Measurements from ENCODE around the gene KCNJ8.
"Not testable (repeated sequence)": the region's sequence is repeated elsewhere in the genome, so short reads cannot be mapped to it uniquely, and the experiment has no call there.

Gene KCNJ8
- total RNA-seq = 0 to 0.13 reads per million in 2 donors

DNA sequence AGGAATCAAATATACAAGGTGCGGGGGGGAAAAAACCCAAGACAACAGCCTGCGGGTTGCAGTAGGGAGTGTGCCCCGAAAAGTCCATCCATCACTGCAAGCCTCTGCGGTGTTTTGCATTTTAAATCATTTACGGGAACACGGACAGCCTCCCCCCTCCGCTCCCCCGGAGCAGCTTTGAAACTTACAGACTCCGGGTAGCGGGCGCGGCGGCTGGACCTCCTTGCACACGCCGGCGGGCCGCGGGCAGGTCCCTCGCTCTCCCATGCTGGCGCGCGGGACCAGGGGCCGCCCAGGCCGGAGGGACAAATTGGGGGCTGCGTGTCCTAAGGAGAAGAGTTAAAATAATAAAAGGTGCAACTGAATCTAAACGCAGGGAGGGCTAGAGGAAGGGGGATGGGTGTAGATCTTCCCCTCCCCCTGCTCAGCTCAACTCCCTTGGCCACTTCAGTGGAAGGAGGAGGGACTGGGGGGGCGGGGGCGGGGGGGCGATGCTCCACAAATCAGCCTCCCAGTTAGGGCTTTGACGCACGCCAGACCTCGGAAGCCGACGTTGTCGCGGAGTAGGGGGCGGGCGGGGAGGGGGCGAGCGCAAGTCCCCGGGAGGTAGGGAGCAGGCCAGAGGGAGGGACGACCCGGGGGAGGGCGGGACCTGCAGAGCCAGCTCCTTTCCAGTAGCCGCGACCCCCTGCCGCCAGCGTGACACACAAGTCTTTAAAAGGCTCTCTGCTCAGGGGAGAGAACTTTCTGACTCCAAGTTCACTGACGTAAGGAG, at the start of gene KCNJ8:
KCNJ8 (minus strand) TSS at position 349 of the 775 bp plus-strand sequence. CDS start 1,090 bp downstream, outside the sequence.
- no peak for DNase-seq

DNA sequence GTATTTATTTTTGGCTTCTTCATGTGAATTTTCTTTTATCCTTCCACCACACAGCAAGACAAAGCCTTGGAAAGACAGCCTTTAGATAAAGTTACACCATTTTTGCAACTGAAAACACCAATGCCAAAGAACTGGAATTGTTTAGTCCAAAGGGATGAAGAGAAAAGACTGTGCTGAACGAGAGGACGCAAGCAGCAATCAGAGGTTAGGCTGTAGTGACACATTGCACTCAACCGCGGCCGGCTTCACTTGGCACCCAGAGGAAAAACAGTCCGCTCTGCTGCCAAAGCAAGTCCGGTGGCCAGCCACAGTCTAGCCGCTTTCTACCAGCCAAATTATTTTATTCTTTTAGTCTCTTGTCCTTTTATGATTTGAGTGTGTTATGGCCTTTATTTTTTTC, 49.1 kb upstream of the KCNJ8 start:
- no peak for DNase-seq

DNA sequence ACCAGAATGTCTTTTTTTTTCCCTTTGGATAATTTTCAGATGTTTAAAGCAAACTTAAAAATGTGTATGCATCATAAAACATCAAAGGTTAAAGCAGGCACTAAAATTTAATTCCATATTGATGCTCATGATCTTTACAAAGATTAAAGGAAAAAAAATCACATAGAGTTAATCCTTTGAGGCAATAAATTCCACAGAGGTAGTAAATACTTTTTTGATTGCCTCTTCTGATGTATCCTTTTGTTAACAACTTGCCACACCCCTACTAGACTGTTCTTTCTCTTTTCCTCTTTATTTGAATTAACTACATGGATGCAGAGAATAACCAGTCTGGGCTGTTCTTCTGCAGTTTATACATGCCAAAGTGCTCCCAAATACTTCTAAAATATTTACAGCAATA, 45.2 kb upstream of the KCNJ8 start:
- DNase-seq = no peak

DNA sequence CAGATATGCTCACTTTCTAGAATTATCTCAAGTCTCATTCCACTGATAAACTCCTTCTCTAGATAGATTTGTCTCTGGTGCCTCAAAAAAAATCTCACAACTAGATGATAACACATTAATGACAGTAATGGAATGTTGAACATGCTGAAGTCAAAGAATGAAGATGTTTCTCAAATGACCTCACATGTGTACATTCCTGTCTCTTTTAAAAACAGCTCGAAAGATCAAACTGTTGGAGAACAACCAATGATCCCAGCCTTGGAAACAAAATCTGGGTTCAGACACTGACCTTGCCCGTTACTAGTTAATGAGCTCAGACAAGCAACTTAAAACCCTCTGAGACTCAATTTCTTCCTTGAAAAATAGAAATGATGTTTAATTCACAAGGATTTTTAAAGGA, 44.7 kb upstream of the KCNJ8 start:
- no peak for DNase-seq

DNA sequence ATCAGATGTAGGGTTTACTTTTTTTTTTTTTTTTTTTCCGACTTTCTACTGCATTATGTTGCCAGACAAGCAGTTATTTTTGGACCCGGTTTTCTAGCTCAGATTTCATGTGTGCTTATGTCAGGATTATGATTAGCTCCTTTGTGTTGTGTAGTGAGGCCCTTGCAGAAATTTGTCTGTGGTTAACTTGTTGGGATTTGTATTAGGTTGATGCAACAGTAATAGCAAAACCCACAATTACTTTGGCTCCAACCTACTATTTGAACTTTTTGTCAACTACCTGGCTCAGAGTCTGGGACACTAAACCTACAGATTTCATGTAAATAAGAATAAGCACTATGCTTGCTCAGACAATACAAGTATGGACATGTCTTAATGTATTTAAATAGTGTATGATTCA, 44.1 kb upstream of the KCNJ8 start:
- no peak for DNase-seq

DNA sequence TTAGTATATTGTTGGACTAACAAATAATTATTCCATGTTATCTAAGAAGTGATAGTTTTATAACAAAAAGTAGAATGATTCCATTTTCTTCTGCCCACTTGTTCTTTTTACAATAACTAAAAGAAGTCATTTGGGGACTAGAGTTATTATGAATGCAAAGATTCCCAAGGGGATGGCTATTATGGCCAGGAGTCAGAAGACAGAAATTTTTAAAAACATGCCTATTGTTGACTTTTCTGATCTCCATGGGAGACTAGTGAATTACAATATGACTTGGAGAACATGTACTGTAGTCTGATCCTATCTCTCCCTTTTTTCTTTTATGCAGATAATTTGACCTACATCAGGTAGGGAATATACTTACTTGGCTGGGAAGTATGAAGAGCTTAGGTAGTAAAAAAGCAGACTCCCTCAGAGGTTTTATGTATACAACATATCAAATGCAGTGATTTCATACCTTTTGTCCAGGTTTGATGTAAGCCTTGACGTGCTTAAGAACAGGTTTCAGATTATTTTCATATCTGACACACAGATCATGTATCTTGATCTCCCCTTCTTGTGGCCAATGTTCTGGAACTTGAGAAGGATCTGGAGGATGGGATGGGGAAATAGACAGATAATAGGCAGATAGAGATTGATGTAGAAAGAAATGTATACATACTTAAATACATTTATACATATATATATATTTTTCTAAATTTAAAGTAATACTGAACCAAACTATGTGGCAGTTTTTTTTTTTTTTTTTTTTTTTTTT, 41.0 kb upstream of the KCNJ8 start:
- no peak for DNase-seq

DNA sequence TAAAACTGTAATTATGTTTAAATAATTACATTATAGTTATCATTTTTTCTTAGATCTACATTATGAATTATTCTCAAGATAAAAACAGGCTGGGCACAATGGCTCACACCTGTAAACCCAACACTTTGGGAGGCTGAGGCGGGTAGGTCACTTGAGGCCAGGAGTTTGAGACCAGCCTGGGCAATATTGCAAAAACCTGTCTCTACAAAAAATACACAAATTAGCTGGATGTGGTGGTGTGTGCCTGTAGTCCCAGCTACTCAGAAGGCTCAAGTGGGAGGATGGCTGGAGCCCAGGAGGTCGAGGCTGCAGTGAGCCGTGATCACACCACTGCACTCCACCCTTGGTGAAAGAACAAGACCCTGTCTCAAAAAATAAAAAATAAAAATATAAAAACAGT, 40.3 kb upstream of the KCNJ8 start:
- DNase-seq = no peak

DNA sequence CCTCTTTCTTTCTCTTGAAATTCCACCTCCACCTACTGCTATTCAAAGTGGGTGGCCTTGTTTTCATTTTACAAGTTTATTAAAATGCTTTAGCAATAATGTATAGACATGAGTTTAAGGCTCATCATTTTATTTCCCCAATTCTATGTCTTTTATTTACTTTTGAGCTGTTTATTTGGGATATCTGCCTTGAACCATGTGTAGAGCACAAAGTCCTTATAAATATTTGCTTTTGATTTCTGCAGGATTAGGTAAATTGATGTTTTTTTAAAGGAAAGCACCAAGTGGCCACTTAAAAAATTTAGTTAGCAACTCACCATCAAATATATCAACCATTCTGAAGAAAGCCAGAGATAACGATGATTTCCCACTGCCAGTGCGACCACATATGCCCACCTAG, 39.8 kb upstream of the KCNJ8 start:
- DNase-seq = no peak

DNA sequence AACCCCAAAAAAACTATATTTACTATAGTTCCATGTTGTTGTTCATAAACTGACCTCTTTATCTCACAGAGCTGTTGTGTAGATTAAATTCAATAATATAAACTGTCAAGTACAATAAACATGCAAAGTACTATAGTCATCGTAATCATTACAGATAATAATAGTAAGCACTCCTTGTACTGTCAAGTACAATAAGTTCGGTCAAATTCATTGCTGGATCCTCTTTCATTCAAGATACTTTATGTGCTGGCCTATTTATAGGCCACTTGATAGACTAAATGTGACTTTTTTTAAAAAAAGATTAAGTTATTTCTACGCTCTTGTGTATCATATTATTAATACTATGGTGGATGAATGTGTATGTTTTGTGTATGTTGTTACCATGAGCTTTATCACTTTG, 39.2 kb upstream of the KCNJ8 start:
- no peak for DNase-seq

DNA sequence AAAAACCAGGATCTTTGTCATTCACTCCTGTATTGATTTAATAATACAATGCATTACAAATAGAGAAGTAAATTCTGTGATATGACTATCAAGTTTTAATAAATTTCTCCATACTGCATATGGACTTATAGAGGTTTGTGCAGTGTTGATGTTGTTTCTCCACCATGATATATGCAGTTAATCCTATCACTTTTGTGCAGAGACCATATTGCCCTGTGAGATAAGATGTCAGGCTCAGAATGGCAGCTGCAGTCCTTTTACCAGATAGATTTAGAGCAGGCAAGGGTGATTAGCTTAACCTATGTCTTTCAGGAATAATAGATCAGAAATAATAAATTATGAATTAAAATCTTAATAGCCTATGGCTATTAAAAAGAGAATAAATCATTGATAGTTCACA, 38.6 kb upstream of the KCNJ8 start:
- DNase-seq = no peak

DNA sequence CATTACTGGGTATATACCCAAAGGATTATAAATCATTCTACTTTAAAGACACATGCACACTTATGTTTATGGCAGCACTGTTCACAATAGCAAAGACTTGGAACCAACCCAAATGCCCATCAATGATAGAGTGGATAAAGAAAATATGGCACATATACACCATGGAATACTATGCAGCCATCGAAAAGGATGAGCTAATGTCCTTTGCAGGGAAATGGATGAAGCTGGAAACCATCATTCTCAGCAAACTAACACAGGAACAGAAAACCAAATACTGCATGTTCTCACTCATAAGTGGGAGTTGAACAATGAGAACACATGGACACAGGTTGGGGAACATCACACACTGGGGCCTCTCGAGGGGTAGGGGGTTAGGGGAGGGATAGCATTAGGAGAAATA, 37.8 kb upstream of the KCNJ8 start:
- not testable (repeated sequence) for DNase-seq

DNA sequence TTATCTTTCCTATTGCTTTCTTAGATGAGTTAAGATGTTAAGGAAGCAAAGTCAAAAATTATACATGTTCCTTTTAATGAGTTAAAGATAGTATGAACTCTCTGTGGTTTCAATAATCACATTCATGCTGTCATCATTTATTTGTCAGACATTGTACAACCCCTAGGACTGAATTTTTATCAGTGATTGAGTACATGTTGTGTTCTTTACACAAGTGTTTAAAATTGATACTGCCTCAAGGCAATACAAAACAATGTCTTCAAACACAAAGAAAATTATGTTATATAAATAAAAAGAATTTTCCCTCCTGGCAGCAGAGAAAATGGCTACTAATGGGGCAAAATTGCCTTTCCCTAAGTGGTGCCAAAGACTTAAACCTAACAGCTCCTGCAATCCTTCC, 34.6 kb upstream of the KCNJ8 start:
- no peak for DNase-seq

DNA sequence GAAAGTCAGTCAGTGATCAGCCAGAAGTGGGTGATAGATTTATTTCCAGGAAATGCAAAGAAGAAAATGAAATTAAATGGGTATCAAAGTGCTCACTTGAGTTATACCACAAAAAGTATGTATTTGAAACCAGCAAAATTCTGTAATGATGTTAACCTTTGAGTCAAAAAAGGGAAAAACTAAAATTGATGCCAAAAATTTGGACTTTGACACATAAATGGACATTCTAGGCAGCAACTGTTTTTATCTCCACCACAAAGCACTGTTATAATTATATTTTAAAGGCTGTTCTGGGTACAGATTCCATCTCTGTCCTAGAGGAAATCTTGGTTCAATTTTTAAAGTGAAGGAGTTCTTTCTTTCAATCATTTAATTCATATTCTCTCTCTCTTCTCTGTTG, 31.7 kb upstream of the KCNJ8 start:
- DNase-seq = no peak

DNA sequence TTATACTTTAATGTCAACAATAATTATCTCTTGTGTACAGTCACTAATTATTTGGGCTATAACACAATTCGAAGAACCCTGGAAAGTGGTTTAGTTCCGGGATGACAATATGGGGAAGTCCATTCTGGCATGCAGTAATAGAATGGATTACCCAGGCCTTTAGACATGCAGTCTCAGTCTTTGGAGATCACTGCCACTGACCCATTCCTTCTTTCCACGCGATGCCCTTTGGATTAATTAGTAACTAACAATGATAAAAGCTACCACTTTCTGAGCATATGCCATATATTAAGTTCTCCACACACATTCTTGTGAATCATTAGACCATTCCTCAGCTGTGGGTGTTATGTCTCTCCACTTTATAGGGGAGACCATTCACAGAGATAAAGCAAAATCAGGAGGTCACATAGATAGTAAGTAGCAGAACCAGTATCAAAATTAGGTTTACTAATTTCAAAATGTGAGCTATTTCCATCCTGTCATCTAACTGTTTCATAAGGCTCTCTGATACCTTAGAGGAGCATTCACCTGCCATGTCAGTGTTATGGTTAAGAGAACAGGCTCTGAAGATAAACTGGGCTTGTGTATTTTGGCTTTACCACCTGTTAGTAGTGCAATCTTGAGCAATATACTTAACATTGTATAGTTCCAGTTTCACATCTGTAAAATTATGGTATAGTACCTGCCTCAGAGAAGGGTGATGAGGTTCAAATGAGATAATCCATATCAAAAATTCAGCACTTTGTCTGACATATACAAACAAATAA, 27.2 kb upstream of the KCNJ8 start:
- no peak for DNase-seq

DNA sequence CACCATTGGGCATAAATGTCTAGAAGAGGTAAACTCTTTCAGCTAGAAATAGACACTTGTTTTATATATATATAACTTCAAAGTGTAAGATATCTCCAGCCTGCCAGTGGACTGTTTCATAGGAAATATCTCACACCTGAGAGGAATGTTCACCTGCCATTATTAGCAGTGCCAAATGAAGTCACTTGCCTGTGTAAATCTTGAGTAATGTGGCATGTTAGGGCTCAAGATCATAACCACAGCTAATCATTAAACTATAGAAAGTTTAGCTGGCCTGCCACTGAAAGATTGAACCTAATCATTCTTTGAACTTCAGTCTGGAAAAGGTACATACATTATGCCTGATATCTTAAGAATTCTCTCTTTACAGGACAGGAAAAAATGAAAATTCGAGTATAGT, 25.5 kb upstream of the KCNJ8 start:
- DNase-seq = no peak

DNA sequence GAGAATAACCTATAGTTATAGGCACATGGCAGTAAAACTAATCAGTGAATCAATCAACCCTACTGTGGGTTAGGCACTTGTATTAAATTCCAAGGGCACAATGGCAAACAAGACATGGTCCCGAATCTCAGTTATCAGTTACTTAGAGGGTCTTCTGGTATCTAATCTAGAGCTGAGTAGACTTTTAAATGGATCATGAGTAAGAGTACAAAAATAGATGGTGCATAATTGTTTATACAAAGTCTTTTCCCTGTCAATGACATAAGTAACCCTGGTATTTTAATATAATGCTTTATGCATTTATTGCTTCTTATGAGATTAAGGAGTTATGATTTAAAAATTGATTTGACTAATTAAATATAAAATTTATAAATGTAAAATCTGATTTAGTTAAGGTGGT, 23.0 kb upstream of the KCNJ8 start:
- no peak for DNase-seq

DNA sequence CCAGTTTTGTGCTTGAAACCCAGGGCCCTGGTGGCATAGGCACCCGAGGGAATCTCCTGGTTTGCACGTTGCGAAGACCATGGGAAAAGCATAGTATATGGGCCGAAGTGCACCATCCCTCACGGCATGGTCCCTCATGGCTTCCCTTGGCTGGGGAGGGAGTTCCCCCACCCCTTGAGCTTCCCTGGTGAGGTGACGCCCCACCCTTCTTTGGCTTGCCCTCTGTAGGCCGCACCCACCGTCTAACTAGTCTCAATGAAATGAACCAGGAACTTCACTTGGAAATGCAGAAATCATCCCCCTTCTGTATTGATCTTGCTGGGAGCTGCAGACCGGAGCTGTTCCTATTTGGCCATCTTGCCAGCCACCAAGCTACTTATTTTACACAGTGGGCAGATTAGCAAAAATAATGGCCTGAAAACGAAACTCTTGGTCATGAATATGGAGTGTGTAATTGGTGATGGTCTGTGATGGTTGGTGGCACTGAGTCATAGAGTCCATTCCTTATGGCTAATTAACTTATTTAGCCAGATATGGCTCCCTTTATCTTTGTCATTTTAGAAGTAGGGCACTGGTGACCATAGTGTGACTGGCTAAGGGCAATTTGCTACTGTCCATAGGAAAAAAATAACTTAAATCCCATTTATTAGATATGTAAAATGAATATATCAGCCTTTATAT, 21.3 kb upstream of the KCNJ8 start:
- DNase-seq = no peak

DNA sequence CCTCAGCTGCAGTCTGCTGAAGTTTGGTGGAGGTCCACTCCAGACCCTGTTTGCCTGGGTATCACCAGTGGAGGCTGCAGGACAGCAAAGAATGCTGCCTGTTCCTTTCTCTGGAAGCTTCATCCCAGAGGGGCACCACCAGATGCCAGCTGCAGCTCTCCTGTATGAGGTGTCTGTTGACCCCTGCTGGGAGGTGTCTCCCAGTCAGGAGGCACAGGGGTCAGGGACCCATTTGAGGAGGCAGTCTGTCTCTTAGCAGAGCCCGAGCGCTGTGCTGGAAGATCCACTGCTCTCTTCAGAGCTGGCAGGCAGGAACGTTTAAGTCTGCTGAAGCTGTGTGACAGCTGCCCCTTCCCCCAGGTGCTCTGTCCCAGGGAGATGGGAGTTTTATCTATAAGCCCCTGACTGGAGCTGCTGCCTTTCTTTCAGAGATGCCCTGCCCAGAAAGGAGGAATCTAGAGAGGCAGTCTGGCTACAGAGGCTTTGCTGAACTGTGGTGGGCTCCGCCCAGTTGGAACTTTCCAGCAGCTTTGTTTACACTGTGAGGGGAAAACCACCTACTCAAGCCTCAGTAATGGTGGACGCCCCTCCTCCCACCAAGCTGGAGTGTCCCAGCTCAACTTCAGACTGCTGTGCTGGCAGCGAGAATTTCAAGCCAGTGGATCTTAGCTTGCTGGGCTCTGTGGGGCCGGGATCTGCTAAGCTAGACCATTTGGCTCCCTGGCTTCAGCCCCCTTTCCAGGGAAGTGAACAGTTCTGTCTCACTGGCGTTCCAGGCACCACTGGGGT, 20.5 kb upstream of the KCNJ8 start:
- DNase-seq = not testable (repeated sequence)

DNA sequence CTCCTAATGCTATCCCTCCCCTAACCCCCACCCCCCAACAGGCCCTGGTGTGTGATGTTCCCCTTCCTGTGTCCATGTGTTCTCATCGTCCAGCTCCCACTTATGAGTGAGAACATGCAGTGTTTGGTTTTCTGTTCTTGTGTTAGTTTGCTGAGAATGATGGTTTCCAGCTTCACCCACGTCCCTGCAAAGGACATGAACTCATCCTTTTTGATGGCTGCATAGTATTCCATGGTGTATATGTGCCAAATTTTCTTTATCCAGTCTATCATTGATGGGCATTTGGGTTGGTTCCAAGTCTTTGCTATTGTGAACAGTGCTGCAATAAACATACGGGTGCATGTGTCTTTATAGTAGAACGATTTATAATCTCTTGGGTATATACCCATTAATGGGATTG, 15.2 kb upstream of the KCNJ8 start:
- not testable (repeated sequence) for DNase-seq

DNA sequence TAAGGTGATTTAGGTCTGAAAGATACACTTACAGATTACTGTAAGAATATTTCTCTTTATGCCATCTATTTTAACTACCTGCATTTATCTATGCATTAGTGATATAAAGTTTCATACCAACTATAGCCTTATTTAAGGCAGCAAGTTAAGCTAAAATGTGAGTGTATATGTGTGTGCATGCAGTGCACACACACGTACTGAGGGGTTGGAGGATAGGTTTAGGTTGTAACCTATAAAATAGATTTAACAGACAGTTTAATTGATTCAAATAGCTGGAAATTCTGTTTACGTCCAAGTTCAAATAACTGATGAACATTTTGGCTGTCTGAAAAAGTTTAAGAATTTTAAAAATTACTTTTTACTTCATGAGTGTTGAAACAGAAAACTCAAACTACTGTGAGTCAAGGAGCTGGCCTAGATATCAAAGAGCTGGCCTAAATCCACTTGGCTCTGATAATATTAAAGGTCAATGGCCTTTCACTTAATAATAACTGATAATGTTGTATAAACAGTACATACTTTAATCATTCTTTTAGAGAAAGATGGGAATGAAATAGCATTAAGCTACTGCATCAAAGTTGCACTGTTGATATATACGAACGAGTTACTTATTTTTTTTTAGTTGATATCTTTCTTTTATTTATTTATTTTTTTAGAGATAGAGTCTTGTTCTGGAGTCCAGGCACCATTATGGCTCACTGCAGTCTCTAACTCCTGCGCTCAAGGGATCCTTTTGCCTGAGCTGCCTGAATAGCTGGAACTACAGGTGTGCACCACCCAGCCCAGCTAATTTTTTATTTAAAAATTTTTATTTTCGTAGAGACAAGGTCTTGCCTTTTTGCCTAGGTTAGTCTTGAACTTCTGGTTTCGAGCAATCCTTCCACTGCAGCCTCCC, 13.8 kb upstream of the KCNJ8 start:
- DNase-seq = no peak

DNA sequence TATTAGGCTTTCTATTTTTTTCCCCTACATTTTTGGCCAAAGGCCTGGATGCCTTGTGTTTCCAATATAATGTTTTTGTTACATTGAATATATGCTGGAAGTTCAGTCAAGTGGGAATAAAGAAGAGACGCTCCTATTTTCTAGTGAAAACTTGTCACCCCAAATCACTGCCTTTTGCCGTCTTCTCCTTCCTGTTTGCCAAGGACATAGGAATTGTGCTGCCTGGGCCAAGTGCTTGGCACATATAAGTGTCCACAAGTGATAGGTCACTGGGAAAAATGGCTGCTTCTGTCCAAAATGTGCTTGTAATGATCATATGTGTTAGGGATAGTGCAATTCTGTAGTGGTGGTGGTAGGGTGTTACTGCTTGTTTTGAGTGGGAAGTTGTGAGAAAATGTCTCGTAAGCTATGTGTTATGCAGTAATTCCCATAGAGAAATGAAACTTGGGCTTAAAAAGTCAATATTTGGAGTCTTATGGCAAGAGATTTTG, 11.6 kb upstream of the KCNJ8 start:
- no peak for DNase-seq

Measured in activated gamma-delta T cell (primary cell).